Activated naive CD4-positive, alpha-beta T cell treated with anti-CD3 and anti-CD28 coated beads for 36 hours (primary cell): ENCODE data around the gene TMEM272. TPM values are rescaled to one million over a fixed set of nuclear protein-coding genes. Genes with fewer than 3 reads are reported as not detected.

Source experiments
- CTCF ChIA-PET: fragments of 350-600 bp; sonication (Branson Sonifier 250); formaldehyde crosslinking; loops from one replicate; lab custom pipeline; 2021; ENCODE audit warnings: antibody characterized with exemption; lab: Charles Lee
- DNase-seq: peaks from one replicate; pipeline ENCODE4 v3.0.0-alpha.2; 2020
- H3K27ac Mint-ChIP-seq: one replicate; pipeline ENCODE4 v1.8.0; 2021; ENCODE audit warnings: mild to moderate bottlenecking, mixed read lengths
- H3K27me3 Mint-ChIP-seq: one replicate; pipeline ENCODE4 v1.8.0; 2021; ENCODE audit warnings: low read depth, mixed read lengths
- H3K36me3 Mint-ChIP-seq: one replicate; pipeline ENCODE4 v1.8.0; 2021; ENCODE audit warnings: low read depth, mixed read lengths
- H3K4me1 Mint-ChIP-seq: one replicate; pipeline ENCODE4 v1.8.0; 2021; ENCODE audit warnings: low read depth, mixed read lengths
- H3K4me3 Mint-ChIP-seq: one replicate; pipeline ENCODE4 v1.8.0; 2021; ENCODE audit warnings: mild to moderate bottlenecking, moderate library complexity, mixed read lengths
- H3K9me3 Mint-ChIP-seq: one replicate; pipeline ENCODE4 v1.8.0; 2021; ENCODE audit warnings: mixed read lengths
- intact Hi-C: fragments of 100-400 bp; cut with micrococcal nuclease; formaldehyde crosslinking; loops from one replicate; pipeline ENCODE4 v1.15.1; 2023
- total RNA-seq, 2 experiments: library from RNA; stranded (reverse); gene quantifications; one replicate each; pipeline ENCODE4 v1.2.3, GENCODE V29; 2021

Gene TMEM272
- total RNA-seq: under 1 TPM; 0.41 to 0.42 TPM

- peak within 1 kb of the TSS; percentile 47 for H3K4me3 Mint-ChIP-seq
- H3K27me3 Mint-ChIP-seq: peaks cover 6% of the 10 kb centered on the region
- intact Hi-C loops: loop anchor here (1.0 kb wide), 1 partner anchor 282 kb away; no protein-coding TSS in a partner anchor
- peaks cover 17% of the 10 kb centered on the region for H3K4me1 Mint-ChIP-seq
- H3K9me3 Mint-ChIP-seq: no peaks in the 10 kb centered on the region
- no peaks in the 10 kb centered on the region for H3K36me3 Mint-ChIP-seq
- DNase-seq: peak; percentile 63
- H3K27ac Mint-ChIP-seq: no peak within 1 kb of the TSS
- CTCF ChIA-PET: interaction anchor here (0.8 to 3.2 kb wide), 14 partner anchors 10 to 282 kb away, joined by 3 to 33 read pairs (median 4); no protein-coding TSS in a partner anchor
Observed at GRCh38 chr13:51844862-51845573, at the start of gene TMEM272. Gene TMEM272 (minus strand): TSS chr13:51845177. CDS start chr13:51838530, 6,647 bp downstream.

- H3K9me3 Mint-ChIP-seq: no peaks in the 10 kb centered on the region
- intact Hi-C loops: no loop called here
- CTCF ChIA-PET: interaction anchor here (0.9 to 4.6 kb wide), 3 partner anchors 8 to 234 kb away, joined by 3 to 43 read pairs (median 15); partner anchors contain the start of gene NEK5
- no peak for DNase-seq
- H3K36me3 Mint-ChIP-seq: no peaks in the 10 kb centered on the region
- H3K27ac Mint-ChIP-seq: no peak overlapping the region
- no peaks in the 10 kb centered on the region for H3K4me1 Mint-ChIP-seq
- H3K27me3 Mint-ChIP-seq: peaks cover 2% of the 10 kb centered on the region
- no peak overlapping the region for H3K4me3 Mint-ChIP-seq
Observed at GRCh38 chr13:51894239-51894638, 49.3 kb upstream of the TMEM272 start.

GRCh38 chr13:51892657-51893056, 47.7 kb upstream of the TMEM272 start:
- Mint-ChIP-seq H3K27me3 (peaks cover 2% of the 10 kb centered on the region), H3K36me3 (no peaks in the 10 kb centered on the region), H3K9me3 (no peaks in the 10 kb centered on the region), H3K4me1 (no peaks in the 10 kb centered on the region), H3K27ac (no peak overlapping the region), H3K4me3 (no peak overlapping the region)
- no peak for DNase-seq
- intact Hi-C loops: no loop called here
- CTCF ChIA-PET: interaction anchor here (0.5 to 4.6 kb wide), 4 partner anchors 47 to 235 kb away, joined by 3 to 43 read pairs (median 4); partner anchors contain the start of gene NEK5

GRCh38 chr13:51887468-51887867, 42.5 kb upstream of the TMEM272 start:
- Mint-ChIP-seq H3K36me3 (no peaks in the 10 kb centered on the region), H3K9me3 (peaks cover 7% of the 10 kb centered on the region), H3K27ac (no peak overlapping the region), H3K4me1 (no peaks in the 10 kb centered on the region), H3K4me3 (no peak overlapping the region), H3K27me3 (no peaks in the 10 kb centered on the region)
- DNase-seq: no peak
- CTCF ChIA-PET: interaction anchor here (1.0 to 3.6 kb wide), 2 partner anchors 8 to 11 kb away, joined by 3 to 15 read pairs; no protein-coding TSS in a partner anchor
- intact Hi-C loops: no loop called here

GRCh38 chr13:51885651-51886050, 40.7 kb upstream of the TMEM272 start:
- CTCF ChIA-PET: interaction anchor here (3.6 kb wide), 1 partner anchor 10 kb away, joined by 15 read pairs; no protein-coding TSS in a partner anchor
- DNase-seq: no peak

GRCh38 chr13:51883226-51883600, 38.2 kb upstream of the TMEM272 start:
- Mint-ChIP-seq H3K27me3 (no peaks in the 10 kb centered on the region), H3K4me1 (no peaks in the 10 kb centered on the region), H3K27ac (no peak overlapping the region), H3K4me3 (no peak overlapping the region), H3K9me3 (peaks cover 11% of the 10 kb centered on the region), H3K36me3 (no peaks in the 10 kb centered on the region)
- intact Hi-C loops: no loop called here
- no peak for DNase-seq
- CTCF ChIA-PET: interaction anchor here (0.9 to 1.3 kb wide), 3 partner anchors 13 to 68 kb away, joined by 3 to 4 read pairs (median 3); no protein-coding TSS in a partner anchor

More at GRCh38 chr13:51885651-51886050, 40.7 kb upstream of the TMEM272 start:
- H3K27ac Mint-ChIP-seq: no peak overlapping the region
- H3K36me3 Mint-ChIP-seq: no peaks in the 10 kb centered on the region
- H3K4me1 Mint-ChIP-seq: no peaks in the 10 kb centered on the region
- intact Hi-C loops: no loop called here
- H3K4me3 Mint-ChIP-seq: no peak overlapping the region
- peaks cover 11% of the 10 kb centered on the region for H3K9me3 Mint-ChIP-seq
- no peaks in the 10 kb centered on the region for H3K27me3 Mint-ChIP-seq

GRCh38 chr13:51882570-51883225, 37.7 kb upstream of the TMEM272 start:
- no peaks in the 10 kb centered on the region for H3K27me3 Mint-ChIP-seq

GRCh38 chr13:51881296-51881695, 36.3 kb upstream of the TMEM272 start:
- Mint-ChIP-seq H3K4me3 (no peak overlapping the region), H3K9me3 (peaks cover 11% of the 10 kb centered on the region), H3K36me3 (no peaks in the 10 kb centered on the region), H3K27ac (no peak overlapping the region), H3K4me1 (no peaks in the 10 kb centered on the region), H3K27me3 (no peaks in the 10 kb centered on the region)
- CTCF ChIA-PET: no interaction called here
- intact Hi-C loops: no loop called here
- DNase-seq: no peak

More at GRCh38 chr13:51882570-51883225, 37.7 kb upstream of the TMEM272 start:
- no peak overlapping the region for H3K27ac Mint-ChIP-seq
- H3K36me3 Mint-ChIP-seq: no peaks in the 10 kb centered on the region
- H3K4me1 Mint-ChIP-seq: no peaks in the 10 kb centered on the region
- intact Hi-C loops: no loop called here
- CTCF ChIA-PET: interaction anchor here (0.5 to 1.3 kb wide), 4 partner anchors 13 to 596 kb away, joined by 3 to 4 read pairs (median 4); no protein-coding TSS in a partner anchor
- no peak overlapping the region for H3K4me3 Mint-ChIP-seq
- H3K9me3 Mint-ChIP-seq: peaks cover 11% of the 10 kb centered on the region
- no peak for DNase-seq

GRCh38 chr13:51879133-51879532, 34.2 kb upstream of the TMEM272 start:
- no peaks in the 10 kb centered on the region for H3K36me3 Mint-ChIP-seq
- CTCF ChIA-PET: interaction anchor here (0.6 kb wide), 1 partner anchor 327 kb away, joined by 4 read pairs; no protein-coding TSS in a partner anchor

GRCh38 chr13:51874651-51875050, 29.7 kb upstream of the TMEM272 start:
- Mint-ChIP-seq H3K4me3 (no peak overlapping the region), H3K9me3 (no peaks in the 10 kb centered on the region), H3K27me3 (no peaks in the 10 kb centered on the region), H3K27ac (no peak overlapping the region), H3K36me3 (no peaks in the 10 kb centered on the region), H3K4me1 (peaks cover 4% of the 10 kb centered on the region)
- DNase-seq: no peak
- CTCF ChIA-PET: interaction anchor here (1.4 to 2.0 kb wide), 2 partner anchors 25 to 253 kb away, joined by 4 to 6 read pairs; no protein-coding TSS in a partner anchor
- intact Hi-C loops: no loop called here

More at GRCh38 chr13:51879133-51879532, 34.2 kb upstream of the TMEM272 start:
- Mint-ChIP-seq H3K27me3 (no peaks in the 10 kb centered on the region), H3K4me3 (no peak overlapping the region), H3K9me3 (peaks cover 11% of the 10 kb centered on the region), H3K4me1 (no peaks in the 10 kb centered on the region), H3K27ac (no peak overlapping the region)
- intact Hi-C loops: no loop called here
- peak; percentile 9 for DNase-seq

- no peaks in the 10 kb centered on the region for H3K27me3 Mint-ChIP-seq
- intact Hi-C loops: no loop called here
- no peak for DNase-seq
Observed at GRCh38 chr13:51873837-51874236, 28.9 kb upstream of the TMEM272 start.

More at GRCh38 chr13:51873837-51874236, 28.9 kb upstream of the TMEM272 start:
- CTCF ChIA-PET: interaction anchor here (2.0 kb wide), 1 partner anchor 254 kb away, joined by 6 read pairs; no protein-coding TSS in a partner anchor
- H3K27ac Mint-ChIP-seq: no peak overlapping the region
- H3K36me3 Mint-ChIP-seq: no peaks in the 10 kb centered on the region
- H3K4me3 Mint-ChIP-seq: no peak overlapping the region
- H3K9me3 Mint-ChIP-seq: no peaks in the 10 kb centered on the region
- H3K4me1 Mint-ChIP-seq: peaks cover 4% of the 10 kb centered on the region
